ENCODE data around the gene VSIR.

DNA sequence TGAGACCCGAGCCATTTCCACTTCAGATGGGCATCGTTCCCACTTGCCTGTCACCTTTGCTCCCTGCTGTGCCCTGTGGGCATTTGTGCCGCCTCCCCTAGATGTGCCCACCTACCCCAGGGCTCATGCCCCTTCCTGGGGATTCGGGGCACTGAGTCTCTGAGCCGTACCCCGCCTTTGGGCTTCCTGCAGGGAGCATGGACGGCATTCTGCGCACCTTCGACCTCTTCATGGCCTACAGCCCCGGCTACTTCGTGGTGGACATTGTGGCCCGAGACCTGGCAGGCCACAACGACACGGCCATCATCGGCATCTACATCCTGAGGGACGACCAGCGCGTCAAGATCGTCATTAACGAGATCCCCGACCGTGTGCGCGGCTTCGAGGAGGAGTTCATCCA lies 36.3 kb upstream of the VSIR start:
- TF ChIP-seq, protein P1, sequence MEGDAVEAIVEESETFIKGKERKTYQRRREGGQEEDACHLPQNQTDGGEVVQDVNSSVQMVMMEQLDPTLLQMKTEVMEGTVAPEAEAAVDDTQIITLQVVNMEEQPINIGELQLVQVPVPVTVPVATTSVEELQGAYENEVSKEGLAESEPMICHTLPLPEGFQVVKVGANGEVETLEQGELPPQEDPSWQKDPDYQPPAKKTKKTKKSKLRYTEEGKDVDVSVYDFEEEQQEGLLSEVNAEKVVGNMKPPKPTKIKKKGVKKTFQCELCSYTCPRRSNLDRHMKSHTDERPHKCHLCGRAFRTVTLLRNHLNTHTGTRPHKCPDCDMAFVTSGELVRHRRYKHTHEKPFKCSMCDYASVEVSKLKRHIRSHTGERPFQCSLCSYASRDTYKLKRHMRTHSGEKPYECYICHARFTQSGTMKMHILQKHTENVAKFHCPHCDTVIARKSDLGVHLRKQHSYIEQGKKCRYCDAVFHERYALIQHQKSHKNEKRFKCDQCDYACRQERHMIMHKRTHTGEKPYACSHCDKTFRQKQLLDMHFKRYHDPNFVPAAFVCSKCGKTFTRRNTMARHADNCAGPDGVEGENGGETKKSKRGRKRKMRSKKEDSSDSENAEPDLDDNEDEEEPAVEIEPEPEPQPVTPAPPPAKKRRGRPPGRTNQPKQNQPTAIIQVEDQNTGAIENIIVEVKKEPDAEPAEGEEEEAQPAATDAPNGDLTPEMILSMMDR (IDR thresholded peaks at IDR 0.05), result no peak
- TF ChIP-seq POLR2A (IDR thresholded peaks at IDR 0.05), result no peak

Data from right lobe of liver (tissue), 4 donors.